Measurements from ENCODE around the gene PARD3. TPM values are rescaled to one million over a fixed set of nuclear protein-coding genes. Genes with fewer than 3 reads are reported as not detected.

Gene PARD3
- total RNA-seq, 6 experiments from 2014 or later: 19.1 to 27.8 (median 22.0) TPM

DNA sequence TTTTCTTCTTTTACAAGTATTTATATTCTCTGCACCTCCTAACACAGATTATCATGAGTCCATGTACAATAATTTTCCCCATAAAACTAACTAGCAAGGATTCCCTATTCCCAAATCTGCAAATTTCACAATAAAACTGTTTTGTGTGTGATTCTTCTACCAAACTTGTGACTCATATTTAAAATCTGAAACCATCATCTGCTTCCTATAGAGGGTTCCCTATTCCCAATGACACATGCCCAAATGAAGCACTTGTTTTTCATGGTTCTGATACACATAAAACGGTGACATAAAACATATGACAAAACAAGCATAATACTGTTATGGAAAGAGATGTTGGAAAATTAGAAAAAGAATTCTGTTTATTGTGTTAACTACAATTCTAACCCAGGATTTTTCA is 657.6 kb downstream of the PARD3 start:
- whole genome bisulfite sequencing (ENCODE audit: insufficient coverage, low coverage, low lambda C conversion rate, missing lambda C conversion rate): 86% methylated on average over 1 of the region's 1 CpG
- no peak for TF ChIP-seq POLR2A (IDR thresholded peaks at IDR 0.05)
- TF ChIP-seq, protein P1, sequence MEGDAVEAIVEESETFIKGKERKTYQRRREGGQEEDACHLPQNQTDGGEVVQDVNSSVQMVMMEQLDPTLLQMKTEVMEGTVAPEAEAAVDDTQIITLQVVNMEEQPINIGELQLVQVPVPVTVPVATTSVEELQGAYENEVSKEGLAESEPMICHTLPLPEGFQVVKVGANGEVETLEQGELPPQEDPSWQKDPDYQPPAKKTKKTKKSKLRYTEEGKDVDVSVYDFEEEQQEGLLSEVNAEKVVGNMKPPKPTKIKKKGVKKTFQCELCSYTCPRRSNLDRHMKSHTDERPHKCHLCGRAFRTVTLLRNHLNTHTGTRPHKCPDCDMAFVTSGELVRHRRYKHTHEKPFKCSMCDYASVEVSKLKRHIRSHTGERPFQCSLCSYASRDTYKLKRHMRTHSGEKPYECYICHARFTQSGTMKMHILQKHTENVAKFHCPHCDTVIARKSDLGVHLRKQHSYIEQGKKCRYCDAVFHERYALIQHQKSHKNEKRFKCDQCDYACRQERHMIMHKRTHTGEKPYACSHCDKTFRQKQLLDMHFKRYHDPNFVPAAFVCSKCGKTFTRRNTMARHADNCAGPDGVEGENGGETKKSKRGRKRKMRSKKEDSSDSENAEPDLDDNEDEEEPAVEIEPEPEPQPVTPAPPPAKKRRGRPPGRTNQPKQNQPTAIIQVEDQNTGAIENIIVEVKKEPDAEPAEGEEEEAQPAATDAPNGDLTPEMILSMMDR (IDR thresholded peaks at IDR 0.05): no peak
- no peak for ATAC-seq

DNA sequence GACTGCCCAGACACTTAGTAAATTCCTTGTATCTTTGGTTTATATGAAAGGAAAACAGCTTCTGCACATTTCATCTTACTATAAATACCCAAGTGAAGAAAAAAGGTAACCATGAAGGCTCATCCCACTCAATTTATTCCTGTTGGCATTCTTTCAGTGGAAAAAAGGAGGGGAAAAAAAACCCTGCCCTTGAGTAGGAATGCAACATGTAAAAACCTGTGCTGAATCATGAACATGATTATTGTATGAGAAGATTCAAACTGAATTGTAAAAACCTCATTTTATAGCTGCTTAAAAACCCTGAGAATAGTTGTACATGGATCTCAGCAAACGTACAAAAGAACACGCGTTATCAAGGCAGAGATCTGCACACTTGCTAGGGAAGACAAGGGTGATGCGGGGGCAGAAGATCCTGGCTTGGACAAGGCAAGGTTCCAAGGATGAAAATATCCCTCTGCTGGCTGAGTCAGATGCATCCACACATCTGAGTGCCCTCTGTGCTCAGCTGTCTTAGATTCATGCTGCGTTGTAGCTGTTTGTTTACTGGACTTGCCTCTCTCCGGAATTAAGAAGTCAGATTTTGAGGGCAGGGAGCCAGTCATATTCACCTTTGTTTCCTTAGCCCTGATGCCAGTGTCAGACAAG is 658.2 kb downstream of the PARD3 start:
- intact Hi-C loops (cut with DNase I): no loop called here
- Histone ChIP-seq H3K36me3 (no peaks in the 10 kb centered on the region), H3K4me3 (no peak overlapping the region), H3K27me3 (no peaks in the 10 kb centered on the region), H3K9me3 (no peaks in the 10 kb centered on the region), H3K4me1 (no peaks in the 10 kb centered on the region), H3K27ac (no peak overlapping the region)
- TF ChIP-seq, protein P1 (IDR thresholded peaks at IDR 0.05): no peak
- no peak for TF ChIP-seq POLR2A (IDR thresholded peaks at IDR 0.05)
- DNase-seq (no peak), ATAC-seq (peak in 3 of 4 donors; percentile 20 to 45 (median 35))
- WGBS (ENCODE audit: insufficient coverage, low coverage, low lambda C conversion rate, missing lambda C conversion rate): 53% methylated on average over 4 of the region's 6 CpGs

More for the DNA sequence above, 657.6 kb downstream of the PARD3 start:
- DNase-seq: no peak
- H3K36me3 ChIP-seq: no peaks in the 10 kb centered on the region
- H3K9me3 ChIP-seq: no peaks in the 10 kb centered on the region
- no peaks in the 10 kb centered on the region for H3K4me1 ChIP-seq
- intact Hi-C loops (cut with DNase I): no loop called here
- H3K27me3 ChIP-seq: no peaks in the 10 kb centered on the region
- no peak overlapping the region for H3K27ac ChIP-seq
- H3K4me3 ChIP-seq: no peak overlapping the region

DNA sequence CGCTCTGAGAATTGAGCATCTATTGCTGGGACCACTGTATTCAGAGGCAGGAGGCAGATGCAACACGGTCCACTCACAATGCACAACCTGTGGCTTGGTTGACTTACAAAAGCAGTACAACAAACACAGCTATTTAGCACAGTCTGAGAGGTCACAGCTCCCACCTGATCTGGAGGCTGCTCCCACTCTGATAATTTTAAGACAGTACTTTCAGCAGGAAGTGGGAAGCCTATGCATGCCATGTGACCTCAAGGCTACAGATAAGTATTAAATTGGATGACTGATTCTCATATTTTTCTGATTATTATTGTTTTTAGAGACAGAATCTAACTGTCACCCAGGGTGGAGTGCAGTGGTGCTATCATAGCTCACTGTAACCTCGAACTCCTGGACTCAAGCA is 659.3 kb downstream of the PARD3 start:
- Histone ChIP-seq H3K9me3 (no peaks in the 10 kb centered on the region), H3K4me1 (no peaks in the 10 kb centered on the region), H3K27ac (no peak overlapping the region), H3K36me3 (no peaks in the 10 kb centered on the region), H3K4me3 (no peak overlapping the region), H3K27me3 (no peaks in the 10 kb centered on the region)
- TF ChIP-seq, protein P1 (IDR thresholded peaks at IDR 0.05): no peak
- no peak for TF ChIP-seq POLR2A (IDR thresholded peaks at IDR 0.05)
- intact Hi-C loops (cut with DNase I): no loop called here
- DNase-seq: no peak
- no peak for ATAC-seq
- WGBS (ENCODE audit: insufficient coverage, low coverage, low lambda C conversion rate, missing lambda C conversion rate): 76% methylated on average over 3 of the region's 3 CpGs

- Histone ChIP-seq H3K9me3 (no peaks in the 10 kb centered on the region), H3K27me3 (no peaks in the 10 kb centered on the region), H3K4me3 (no peak overlapping the region), H3K36me3 (no peaks in the 10 kb centered on the region), H3K4me1 (no peaks in the 10 kb centered on the region), H3K27ac (no peak overlapping the region)
- DNase-seq (no peak), ATAC-seq (no peak)
- intact Hi-C loops (cut with DNase I): no loop called here
- TF ChIP-seq, protein P1 (IDR thresholded peaks at IDR 0.05): no peak
- TF ChIP-seq POLR2A (IDR thresholded peaks at IDR 0.05): no peak
- WGBS (ENCODE audit: insufficient coverage, low coverage, low lambda C conversion rate, missing lambda C conversion rate): 81% methylated on average over 5 of the region's 5 CpGs
Measured at GRCh38 chr10:34154383-34154900, 660.7 kb downstream of the PARD3 start.
